Lung (tissue), 12 donors: Measurements from ENCODE around the gene DOP1B. TPM values are rescaled to one million over a fixed set of nuclear protein-coding genes. Genes with fewer than 3 reads are reported as not detected.

Source experiments
- ATAC-seq: fragments of 200-7000 bp; cut with Tn5 transposase; one replicate; pipeline ENCODE4 v1.9.1; 2020; ENCODE audit warnings: moderate number of reproducible peaks; ENCODE audit not compliant: insufficient read depth, low FRiP score
- DNase-seq, 3 donors: peaks; one replicate each; pipeline ENCODE4 v3.0.0-alpha.2; 2013 to 2017
- H3K27ac ChIP-seq, 2 donors: one replicate each; pipeline ENCODE4 v1.5.1; 2013; ENCODE audit warnings: mild to moderate bottlenecking in 2 of 2, moderate library complexity in 2 of 2, control low read depth in 1 of 2, inconsistent platforms in 1 of 2, low read depth in 1 of 2, low read length in 1 of 2
- H3K27me3 ChIP-seq, 3 donors: one replicate each; pipeline ENCODE4 v1.5.1; 2013; ENCODE audit warnings: low read length in 2 of 3; ENCODE audit not compliant: control insufficient read depth in 3 of 3, insufficient read depth in 3 of 3
- H3K36me3 ChIP-seq, 4 donors: one replicate each; pipeline ENCODE4 v1.5.1; 2013; ENCODE audit warnings: low read length in 4 of 4, mild to moderate bottlenecking in 1 of 4, moderate library complexity in 1 of 4; ENCODE audit not compliant: control insufficient read depth in 4 of 4, insufficient read depth in 4 of 4
- H3K4me1 ChIP-seq, 5 donors: one replicate each; pipeline ENCODE4 v1.5.1; 2013; ENCODE audit warnings: low read length in 5 of 5, mild to moderate bottlenecking in 2 of 5, moderate library complexity in 1 of 5; ENCODE audit not compliant: control insufficient read depth in 5 of 5, insufficient read depth in 5 of 5
- H3K4me3 ChIP-seq: one replicate; pipeline ENCODE4 v1.5.1; 2013; ENCODE audit warnings: mild to moderate bottlenecking, control low read depth, moderate library complexity
- H3K9ac ChIP-seq, 2 donors: one replicate each; pipeline ENCODE4 v1.5.1; 2013; ENCODE audit warnings: low read length in 2 of 2, control low read depth in 1 of 2; ENCODE audit not compliant: insufficient read depth in 1 of 2
- H3K9me3 ChIP-seq, 4 donors: one replicate each; pipeline ENCODE4 v1.5.1; 2013; ENCODE audit warnings: low read length in 3 of 4, mild to moderate bottlenecking in 1 of 4, moderate library complexity in 1 of 4; ENCODE audit not compliant: control insufficient read depth in 4 of 4, insufficient read depth in 3 of 4
- CTCF ChIP-seq: IDR thresholded peaks from 2 replicates; pipeline ENCODE4 v1.5.1; 2012; ENCODE audit warnings: mild to moderate bottlenecking; ENCODE audit errors: control extremely low read depth, extremely low read depth
- WGBS, 2 donors: extraction: QIAGEN DNeasy Blood & Tissue Kit; methylation state at CpG; one replicate each; pipeline ENCODE4 v1.1.7; 2013; 5-methylcytosine and 5-hydroxymethylcytosine counted together
- polyA plus RNA-seq, 2 donors: library from polyadenylated mRNA; stranded (reverse); fragments of 200-250 nt; gene quantifications; one replicate each; pipeline ENCODE4 v1.2.1, GENCODE V29; 2013
- total RNA-seq, 2 donors: library from RNA; depleted of rRNA in 1 of 2; stranded (reverse); fragments of >200 nt in 1 of 2; gene quantifications; one replicate each; pipeline ENCODE4 v1.2.1, GENCODE V29; 2014 to 2021
- donor health status: control.
- donor health status: control.
- donor health status: Bipolar disorder and iron deficiency.
- donor health status: healthy.
- donor health status: DM: yes; HTN: yes; CAD: no.

DOP1B gene
- total and polyA plus RNA-seq, 4 donors, result 5.2 to 23.7 (median 11.2) TPM

GRCh38 chr21:36162631-36163030, 6.0 kb downstream of the DOP1B start:
- WGBS, 2 donors, result 94% methylated on average over 5 of the region's 5 CpGs
- Histone ChIP-seq H3K27me3 (peaks cover 0 to 2% (median 0%) of the 10 kb centered on the region in 3 donors), H3K4me1 (peaks cover 0 to 5% (median under 1%) of the 10 kb centered on the region in 5 donors), H3K9me3 (no peaks in the 10 kb centered on the region), H3K4me3 (no peak overlapping the region), H3K27ac (no peak overlapping the region), H3K9ac (no peak overlapping the region), H3K36me3 (peaks cover 0 to 5% (median 0%) of the 10 kb centered on the region in 4 donors)
- TF ChIP-seq CTCF, result no peak
- no peak for ATAC-seq
- no peak for DNase-seq

GRCh38 chr21:36163750-36164741, 7.4 kb downstream of the DOP1B start:
- H3K36me3 ChIP-seq, result peaks cover 0 to 7% (median 0%) of the 10 kb centered on the region in 4 donors
- no peaks in the 10 kb centered on the region for H3K27me3 ChIP-seq
- no peak overlapping the region for H3K9ac ChIP-seq
- no peak for ATAC-seq
- no peak overlapping the region for H3K27ac ChIP-seq
- peak in 1 of 3 donors; percentile 21 for DNase-seq
- WGBS, 2 donors, result 50 to 52% methylated on average over 10 of the region's 10 CpGs
- H3K9me3 ChIP-seq, result peaks cover 0 to 1% (median 0%) of the 10 kb centered on the region in 4 donors
- H3K4me3 ChIP-seq, result no peak overlapping the region
- no peak for TF ChIP-seq CTCF
- peaks cover 0 to 5% (median 0%) of the 10 kb centered on the region in 5 donors for H3K4me1 ChIP-seq

GRCh38 chr21:36165356-36165755, 8.7 kb downstream of the DOP1B start:
- no peak for TF ChIP-seq CTCF
- Histone ChIP-seq H3K36me3 (peaks cover 0 to 11% (median 0%) of the 10 kb centered on the region in 4 donors), H3K27me3 (no peaks in the 10 kb centered on the region), H3K9ac (no peak overlapping the region), H3K4me3 (no peak overlapping the region), H3K27ac (no peak overlapping the region), H3K4me1 (peaks cover 0 to 8% (median 0%) of the 10 kb centered on the region in 5 donors), H3K9me3 (peaks cover 0 to 3% (median 0%) of the 10 kb centered on the region in 4 donors)
- ATAC-seq (no peak), DNase-seq (no peak)
- 94 to 96% methylated on average over 11 of the region's 11 CpGs for WGBS, 2 donors
